ENCODE measurements around the gene ERF. TPM values are rescaled to one million over a fixed set of nuclear protein-coding genes. Genes with fewer than 3 reads are reported as not detected.

The ERF gene
- total and polyA plus RNA-seq, 10 of the 15 experiments (the other 5 are each of a cell fraction or from before 2014, with no cell fraction given): 0.02 to 51.8 (median 14.4) TPM

DNA sequence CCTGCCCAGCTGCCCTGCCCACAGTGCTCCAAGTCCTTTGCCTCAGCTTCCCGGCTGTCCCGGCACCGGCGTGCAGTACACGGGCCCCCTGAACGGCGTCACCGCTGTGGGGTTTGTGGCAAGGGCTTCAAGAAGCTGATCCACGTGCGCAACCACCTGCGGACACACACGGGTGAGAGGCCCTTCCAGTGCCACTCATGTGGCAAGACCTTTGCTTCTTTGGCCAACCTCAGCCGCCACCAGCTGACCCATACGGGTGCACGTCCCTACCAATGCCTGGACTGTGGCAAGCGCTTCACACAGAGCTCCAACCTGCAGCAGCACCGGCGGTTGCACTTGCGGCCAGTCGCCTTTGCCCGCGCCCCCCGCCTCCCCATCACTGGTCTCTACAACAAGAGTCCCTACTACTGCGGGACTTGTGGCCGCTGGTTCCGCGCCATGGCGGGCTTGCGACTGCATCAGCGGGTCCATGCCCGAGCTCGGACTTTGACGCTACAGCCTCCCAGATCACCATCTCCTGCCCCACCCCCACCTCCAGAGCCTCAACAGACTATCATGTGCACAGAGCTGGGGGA lies 29.1 kb downstream of the ERF start:
- Histone ChIP-seq H3K27me3 (replicated peaks in 1 of 2; ENCODE audit: control insufficient read depth in 2 of 2, insufficient read depth in 2 of 2, low read length in 1 of 2) (no peaks in the 10 kb centered on the region), H3K36me3 (ENCODE audit: control insufficient read depth in 2 of 2, insufficient read depth in 2 of 2, low read length in 1 of 2) (peaks cover 17 to 32% of the 10 kb centered on the region in 2 experiments), H3K9ac (ENCODE audit: control insufficient read depth, insufficient read depth, low read length) (no peak overlapping the region), H3K4me1 (ENCODE audit: control insufficient read depth, insufficient read depth, low read length) (0 out of 2 replicates have a peak, but pooled peaks cover 3% of the 10 kb centered on the region), H3K79me2 (ENCODE audit: control insufficient read depth, insufficient read depth, low read length) (peaks cover 20% of the 10 kb centered on the region), H2AFZ (ENCODE audit: control insufficient read depth, low read depth, low read length) (no peak overlapping the region), H3K4me2 (ENCODE audit: control insufficient read depth, insufficient read depth) (no peak overlapping the region), H4K20me1 (ENCODE audit: control insufficient read depth, insufficient read depth) (no peaks in the 10 kb centered on the region; the same call in none of the 2 replicates), H3K27ac (ENCODE audit: control insufficient read depth, insufficient read depth) (no peak overlapping the region), H3K9me3 (replicated peaks; ENCODE audit: control insufficient read depth, insufficient read depth, low read length) (no peaks in the 10 kb centered on the region), H3K4me3 (no peak overlapping the region)
- no peak for DNase-seq (ENCODE audit: low read depth, low spot score)
- FAIRE-seq: no peak
- SMC1A ChIA-PET (ENCODE audit: uncharacterized antibody, unreplicated experiment): interaction anchor here (0.6 kb wide), 1 partner anchor 97 kb away, joined by 3 read pairs; no protein-coding TSS in a partner anchor
- intact Hi-C loops (cut with micrococcal nuclease; ENCODE audit: unreplicated experiment) (no loop called here), in situ Hi-C loops (cut with MboI) (no loop called here)
- WGBS (ENCODE audit: insufficient coverage, insufficient replicate concordance, low lambda C conversion rate, missing lambda C conversion rate): 97% methylated on average over 26 of the region's 33 CpGs
- POLR2A ChIA-PET: interaction anchor here (0.5 to 1.2 kb wide), 2 partner anchors 17 to 96 kb away, joined by 3 read pairs; no protein-coding TSS in a partner anchor
- CTCF ChIA-PET: interaction anchor here (0.6 to 1.0 kb wide), 2 partner anchors 10 to 14 kb away, joined by 3 read pairs; no protein-coding TSS in a partner anchor
- no TSS peak for BruUV-seq (replicated peaks)
- no peak for ATAC-seq
- RAD21 ChIA-PET (ENCODE audit: unreplicated experiment): no interaction called here
- TF ChIP-seq ZBTB40 (IDR thresholded peaks at IDR 0.05; ENCODE audit: borderline replicate concordance) (no peak), KLF5 (IDR thresholded peaks at IDR 0.05; ENCODE audit: partially characterized antibody) (no peak), PRDM15 (CRISPR knock-in tag; IDR thresholded peaks at IDR 0.05) (no peak)
- TF ChIP-seq, protein P1, sequence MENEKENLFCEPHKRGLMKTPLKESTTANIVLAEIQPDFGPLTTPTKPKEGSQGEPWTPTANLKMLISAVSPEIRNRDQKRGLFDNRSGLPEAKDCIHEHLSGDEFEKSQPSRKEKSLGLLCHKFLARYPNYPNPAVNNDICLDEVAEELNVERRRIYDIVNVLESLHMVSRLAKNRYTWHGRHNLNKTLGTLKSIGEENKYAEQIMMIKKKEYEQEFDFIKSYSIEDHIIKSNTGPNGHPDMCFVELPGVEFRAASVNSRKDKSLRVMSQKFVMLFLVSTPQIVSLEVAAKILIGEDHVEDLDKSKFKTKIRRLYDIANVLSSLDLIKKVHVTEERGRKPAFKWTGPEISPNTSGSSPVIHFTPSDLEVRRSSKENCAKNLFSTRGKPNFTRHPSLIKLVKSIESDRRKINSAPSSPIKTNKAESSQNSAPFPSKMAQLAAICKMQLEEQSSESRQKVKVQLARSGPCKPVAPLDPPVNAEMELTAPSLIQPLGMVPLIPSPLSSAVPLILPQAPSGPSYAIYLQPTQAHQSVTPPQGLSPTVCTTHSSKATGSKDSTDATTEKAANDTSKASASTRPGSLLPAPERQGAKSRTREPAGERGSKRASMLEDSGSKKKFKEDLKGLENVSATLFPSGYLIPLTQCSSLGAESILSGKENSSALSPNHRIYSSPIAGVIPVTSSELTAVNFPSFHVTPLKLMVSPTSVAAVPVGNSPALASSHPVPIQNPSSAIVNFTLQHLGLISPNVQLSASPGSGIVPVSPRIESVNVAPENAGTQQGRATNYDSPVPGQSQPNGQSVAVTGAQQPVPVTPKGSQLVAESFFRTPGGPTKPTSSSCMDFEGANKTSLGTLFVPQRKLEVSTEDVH (IDR thresholded peaks at IDR 0.05; ENCODE audit: low read depth, partially characterized antibody): no peak
- TF ChIP-seq, protein P2, sequence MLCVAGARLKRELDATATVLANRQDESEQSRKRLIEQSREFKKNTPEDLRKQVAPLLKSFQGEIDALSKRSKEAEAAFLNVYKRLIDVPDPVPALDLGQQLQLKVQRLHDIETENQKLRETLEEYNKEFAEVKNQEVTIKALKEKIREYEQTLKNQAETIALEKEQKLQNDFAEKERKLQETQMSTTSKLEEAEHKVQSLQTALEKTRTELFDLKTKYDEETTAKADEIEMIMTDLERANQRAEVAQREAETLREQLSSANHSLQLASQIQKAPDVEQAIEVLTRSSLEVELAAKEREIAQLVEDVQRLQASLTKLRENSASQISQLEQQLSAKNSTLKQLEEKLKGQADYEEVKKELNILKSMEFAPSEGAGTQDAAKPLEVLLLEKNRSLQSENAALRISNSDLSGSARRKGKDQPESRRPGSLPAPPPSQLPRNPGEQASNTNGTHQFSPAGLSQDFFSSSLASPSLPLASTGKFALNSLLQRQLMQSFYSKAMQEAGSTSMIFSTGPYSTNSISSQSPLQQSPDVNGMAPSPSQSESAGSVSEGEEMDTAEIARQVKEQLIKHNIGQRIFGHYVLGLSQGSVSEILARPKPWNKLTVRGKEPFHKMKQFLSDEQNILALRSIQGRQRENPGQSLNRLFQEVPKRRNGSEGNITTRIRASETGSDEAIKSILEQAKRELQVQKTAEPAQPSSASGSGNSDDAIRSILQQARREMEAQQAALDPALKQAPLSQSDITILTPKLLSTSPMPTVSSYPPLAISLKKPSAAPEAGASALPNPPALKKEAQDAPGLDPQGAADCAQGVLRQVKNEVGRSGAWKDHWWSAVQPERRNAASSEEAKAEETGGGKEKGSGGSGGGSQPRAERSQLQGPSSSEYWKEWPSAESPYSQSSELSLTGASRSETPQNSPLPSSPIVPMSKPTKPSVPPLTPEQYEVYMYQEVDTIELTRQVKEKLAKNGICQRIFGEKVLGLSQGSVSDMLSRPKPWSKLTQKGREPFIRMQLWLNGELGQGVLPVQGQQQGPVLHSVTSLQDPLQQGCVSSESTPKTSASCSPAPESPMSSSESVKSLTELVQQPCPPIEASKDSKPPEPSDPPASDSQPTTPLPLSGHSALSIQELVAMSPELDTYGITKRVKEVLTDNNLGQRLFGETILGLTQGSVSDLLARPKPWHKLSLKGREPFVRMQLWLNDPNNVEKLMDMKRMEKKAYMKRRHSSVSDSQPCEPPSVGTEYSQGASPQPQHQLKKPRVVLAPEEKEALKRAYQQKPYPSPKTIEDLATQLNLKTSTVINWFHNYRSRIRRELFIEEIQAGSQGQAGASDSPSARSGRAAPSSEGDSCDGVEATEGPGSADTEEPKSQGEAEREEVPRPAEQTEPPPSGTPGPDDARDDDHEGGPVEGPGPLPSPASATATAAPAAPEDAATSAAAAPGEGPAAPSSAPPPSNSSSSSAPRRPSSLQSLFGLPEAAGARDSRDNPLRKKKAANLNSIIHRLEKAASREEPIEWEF (IDR thresholded peaks at IDR 0.05; ENCODE audit: insufficient replicate concordance, low read depth, low read length): no peak
